ENCODE data around the gene MTMR10.

DNA sequence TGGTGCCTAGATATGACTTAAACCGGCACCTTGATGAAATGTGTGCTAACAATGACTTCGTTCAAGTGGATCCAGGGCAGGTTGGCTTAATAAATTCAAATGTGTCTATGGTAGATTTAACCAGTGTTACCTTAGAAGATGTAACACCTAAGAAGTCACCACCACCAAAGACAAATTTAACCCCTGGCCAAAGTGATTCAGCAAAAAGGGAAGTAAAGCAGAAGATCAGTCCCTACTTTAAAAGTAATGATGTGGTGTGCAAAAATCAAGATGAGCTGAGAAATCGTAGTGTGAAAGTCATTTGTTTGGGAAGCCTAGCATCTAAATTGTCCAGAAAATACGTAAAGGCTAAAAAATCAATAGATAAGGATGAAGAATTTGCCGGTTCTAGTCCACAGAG is 86.6 kb downstream of the MTMR10 start:
- TF ChIP-seq, protein P1, sequence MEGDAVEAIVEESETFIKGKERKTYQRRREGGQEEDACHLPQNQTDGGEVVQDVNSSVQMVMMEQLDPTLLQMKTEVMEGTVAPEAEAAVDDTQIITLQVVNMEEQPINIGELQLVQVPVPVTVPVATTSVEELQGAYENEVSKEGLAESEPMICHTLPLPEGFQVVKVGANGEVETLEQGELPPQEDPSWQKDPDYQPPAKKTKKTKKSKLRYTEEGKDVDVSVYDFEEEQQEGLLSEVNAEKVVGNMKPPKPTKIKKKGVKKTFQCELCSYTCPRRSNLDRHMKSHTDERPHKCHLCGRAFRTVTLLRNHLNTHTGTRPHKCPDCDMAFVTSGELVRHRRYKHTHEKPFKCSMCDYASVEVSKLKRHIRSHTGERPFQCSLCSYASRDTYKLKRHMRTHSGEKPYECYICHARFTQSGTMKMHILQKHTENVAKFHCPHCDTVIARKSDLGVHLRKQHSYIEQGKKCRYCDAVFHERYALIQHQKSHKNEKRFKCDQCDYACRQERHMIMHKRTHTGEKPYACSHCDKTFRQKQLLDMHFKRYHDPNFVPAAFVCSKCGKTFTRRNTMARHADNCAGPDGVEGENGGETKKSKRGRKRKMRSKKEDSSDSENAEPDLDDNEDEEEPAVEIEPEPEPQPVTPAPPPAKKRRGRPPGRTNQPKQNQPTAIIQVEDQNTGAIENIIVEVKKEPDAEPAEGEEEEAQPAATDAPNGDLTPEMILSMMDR (conservative IDR thresholded peaks at IDR 0.05; ENCODE audit: low read depth in 2 of 2), result no peak
- TF ChIP-seq, protein P2, sequence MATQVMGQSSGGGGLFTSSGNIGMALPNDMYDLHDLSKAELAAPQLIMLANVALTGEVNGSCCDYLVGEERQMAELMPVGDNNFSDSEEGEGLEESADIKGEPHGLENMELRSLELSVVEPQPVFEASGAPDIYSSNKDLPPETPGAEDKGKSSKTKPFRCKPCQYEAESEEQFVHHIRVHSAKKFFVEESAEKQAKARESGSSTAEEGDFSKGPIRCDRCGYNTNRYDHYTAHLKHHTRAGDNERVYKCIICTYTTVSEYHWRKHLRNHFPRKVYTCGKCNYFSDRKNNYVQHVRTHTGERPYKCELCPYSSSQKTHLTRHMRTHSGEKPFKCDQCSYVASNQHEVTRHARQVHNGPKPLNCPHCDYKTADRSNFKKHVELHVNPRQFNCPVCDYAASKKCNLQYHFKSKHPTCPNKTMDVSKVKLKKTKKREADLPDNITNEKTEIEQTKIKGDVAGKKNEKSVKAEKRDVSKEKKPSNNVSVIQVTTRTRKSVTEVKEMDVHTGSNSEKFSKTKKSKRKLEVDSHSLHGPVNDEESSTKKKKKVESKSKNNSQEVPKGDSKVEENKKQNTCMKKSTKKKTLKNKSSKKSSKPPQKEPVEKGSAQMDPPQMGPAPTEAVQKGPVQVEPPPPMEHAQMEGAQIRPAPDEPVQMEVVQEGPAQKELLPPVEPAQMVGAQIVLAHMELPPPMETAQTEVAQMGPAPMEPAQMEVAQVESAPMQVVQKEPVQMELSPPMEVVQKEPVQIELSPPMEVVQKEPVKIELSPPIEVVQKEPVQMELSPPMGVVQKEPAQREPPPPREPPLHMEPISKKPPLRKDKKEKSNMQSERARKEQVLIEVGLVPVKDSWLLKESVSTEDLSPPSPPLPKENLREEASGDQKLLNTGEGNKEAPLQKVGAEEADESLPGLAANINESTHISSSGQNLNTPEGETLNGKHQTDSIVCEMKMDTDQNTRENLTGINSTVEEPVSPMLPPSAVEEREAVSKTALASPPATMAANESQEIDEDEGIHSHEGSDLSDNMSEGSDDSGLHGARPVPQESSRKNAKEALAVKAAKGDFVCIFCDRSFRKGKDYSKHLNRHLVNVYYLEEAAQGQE (IDR thresholded peaks at IDR 0.05; ENCODE audit: unreplicated experiment), result no peak
